ENCODE results near the gene SRSF10.

The SRSF10 gene

DNA sequence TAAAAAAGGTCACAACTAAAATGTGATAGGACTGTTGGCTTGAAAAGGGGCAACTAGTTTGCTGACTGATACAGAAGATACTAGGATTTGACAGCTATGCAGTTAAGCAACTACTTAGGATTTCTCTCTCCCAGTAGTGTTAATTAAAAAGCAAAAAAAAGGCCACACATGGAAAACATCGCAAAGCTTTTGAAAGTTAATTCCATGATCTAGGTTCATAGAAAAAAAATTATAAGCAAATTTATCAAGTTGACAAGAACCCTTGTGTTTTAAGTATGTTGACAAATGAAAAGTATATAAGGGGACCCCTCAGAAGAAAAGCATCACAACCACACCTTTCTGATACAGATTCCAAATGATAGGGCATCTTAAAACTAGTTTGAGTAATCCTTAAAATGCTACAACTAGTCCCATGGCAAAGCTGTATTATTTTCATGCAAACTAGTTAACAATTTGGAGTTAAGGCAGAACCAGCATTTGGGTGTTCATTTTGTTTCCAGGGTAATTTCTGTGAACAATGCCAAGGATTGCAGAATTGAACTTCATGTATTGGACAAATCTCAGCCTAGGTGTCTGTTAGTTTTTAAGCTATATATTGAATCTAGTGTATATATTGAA, 16.4 kb downstream of the SRSF10 start:
- CTCF ChIA-PET: interaction anchor here (0.6 to 2.2 kb wide), 4 partner anchors 10 to 64 kb away, joined by 3 to 7 read pairs (median 4); no protein-coding TSS in a partner anchor

DNA sequence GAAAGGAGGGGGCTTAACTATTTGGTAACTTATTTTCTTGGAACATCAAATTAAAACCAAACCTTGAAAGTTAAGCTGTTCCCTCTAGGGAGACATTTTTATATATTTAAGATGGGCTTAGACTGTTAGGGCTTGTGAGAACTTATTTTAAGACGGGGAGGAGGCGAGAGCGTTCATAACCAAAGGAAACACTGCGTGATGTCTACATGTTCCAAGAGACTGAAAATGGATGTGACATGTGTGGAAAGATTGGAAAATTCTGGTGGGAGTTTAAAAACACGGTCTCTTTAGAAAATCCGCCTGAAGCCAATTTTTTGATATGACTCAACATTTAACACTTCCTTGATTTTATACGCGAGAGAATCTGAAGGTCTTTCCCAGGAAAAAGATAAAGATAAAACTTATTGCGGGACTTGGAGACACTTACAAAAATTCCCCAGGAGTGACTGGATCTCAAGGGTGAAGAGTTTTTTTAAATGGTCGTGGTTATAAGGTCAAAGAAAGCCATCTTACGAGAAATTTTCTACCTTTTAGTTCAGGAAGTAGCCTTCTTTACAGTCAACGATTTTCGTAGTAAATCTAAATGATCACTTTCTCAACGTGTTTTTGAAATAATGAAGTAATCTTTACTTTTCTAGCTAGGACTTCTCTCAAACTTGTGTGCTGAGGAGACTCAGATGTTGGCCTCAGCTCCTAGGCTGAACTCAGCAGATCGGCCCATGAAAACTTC, 19.7 kb downstream of the SRSF10 start:
- POLR2A ChIA-PET: interaction anchor here (1.3 to 3.2 kb wide), 9 partner anchors 9 to 100 kb away, joined by 3 to 24 read pairs (median 6); partner anchors contain the start of gene SRSF10
- peak; percentile 7; the same call in 1 of the 2 replicates for TF ChIP-seq IKZF3 (tag by site-specific recombination; IDR thresholded peaks at IDR 0.05)
- TF ChIP-seq, protein P1, sequence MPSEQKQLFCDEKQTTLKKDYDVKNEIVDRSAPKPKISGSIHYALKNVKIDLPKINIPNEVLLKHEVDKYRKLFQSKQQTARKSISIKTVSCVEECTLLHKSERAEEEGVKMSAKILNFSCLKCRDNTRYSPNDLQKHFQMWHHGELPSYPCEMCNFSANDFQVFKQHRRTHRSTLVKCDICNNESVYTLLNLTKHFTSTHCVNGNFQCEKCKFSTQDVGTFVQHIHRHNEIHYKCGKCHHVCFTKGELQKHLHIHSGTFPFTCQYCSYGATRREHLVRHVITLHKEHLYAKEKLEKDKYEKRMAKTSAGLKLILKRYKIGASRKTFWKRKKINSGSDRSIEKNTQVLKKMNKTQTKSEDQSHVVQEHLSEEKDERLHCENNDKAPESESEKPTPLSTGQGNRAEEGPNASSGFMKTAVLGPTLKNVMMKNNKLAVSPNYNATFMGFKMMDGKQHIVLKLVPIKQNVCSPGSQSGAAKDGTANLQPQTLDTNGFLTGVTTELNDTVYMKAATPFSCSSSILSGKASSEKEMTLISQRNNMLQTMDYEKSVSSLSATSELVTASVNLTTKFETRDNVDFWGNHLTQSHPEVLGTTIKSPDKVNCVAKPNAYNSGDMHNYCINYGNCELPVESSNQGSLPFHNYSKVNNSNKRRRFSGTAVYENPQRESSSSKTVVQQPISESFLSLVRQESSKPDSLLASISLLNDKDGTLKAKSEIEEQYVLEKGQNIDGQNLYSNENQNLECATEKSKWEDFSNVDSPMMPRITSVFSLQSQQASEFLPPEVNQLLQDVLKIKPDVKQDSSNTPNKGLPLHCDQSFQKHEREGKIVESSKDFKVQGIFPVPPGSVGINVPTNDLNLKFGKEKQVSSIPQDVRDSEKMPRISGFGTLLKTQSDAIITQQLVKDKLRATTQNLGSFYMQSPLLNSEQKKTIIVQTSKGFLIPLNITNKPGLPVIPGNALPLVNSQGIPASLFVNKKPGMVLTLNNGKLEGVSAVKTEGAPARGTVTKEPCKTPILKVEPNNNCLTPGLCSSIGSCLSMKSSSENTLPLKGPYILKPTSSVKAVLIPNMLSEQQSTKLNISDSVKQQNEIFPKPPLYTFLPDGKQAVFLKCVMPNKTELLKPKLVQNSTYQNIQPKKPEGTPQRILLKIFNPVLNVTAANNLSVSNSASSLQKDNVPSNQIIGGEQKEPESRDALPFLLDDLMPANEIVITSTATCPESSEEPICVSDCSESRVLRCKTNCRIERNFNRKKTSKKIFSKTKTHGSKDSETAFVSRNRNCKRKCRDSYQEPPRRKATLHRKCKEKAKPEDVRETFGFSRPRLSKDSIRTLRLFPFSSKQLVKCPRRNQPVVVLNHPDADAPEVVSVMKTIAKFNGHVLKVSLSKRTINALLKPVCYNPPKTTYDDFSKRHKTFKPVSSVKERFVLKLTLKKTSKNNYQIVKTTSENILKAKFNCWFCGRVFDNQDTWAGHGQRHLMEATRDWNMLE (tag by site-specific recombination; conservative IDR thresholded peaks at IDR 0.05; ENCODE audit: low read depth): no peak
- TF ChIP-seq MYNN (tag by site-specific recombination; IDR thresholded peaks at IDR 0.05; ENCODE audit: borderline replicate concordance): no peak
- no peak for TF ChIP-seq ZBTB1 (tag by site-specific recombination; IDR thresholded peaks at IDR 0.05)
- peak; percentile 4; the same call in 1 of the 2 replicates for TF ChIP-seq ZNF335 (tag by site-specific recombination; conservative IDR thresholded peaks at IDR 0.05)
- 0 out of 2 replicates have a peak, but pooled peaks have one; percentile 5 for TF ChIP-seq ZNF292 (tag by site-specific recombination; IDR thresholded peaks at IDR 0.05; ENCODE audit: borderline replicate concordance, low read depth)
- TF ChIP-seq ZNF792 (tag by site-specific recombination; IDR thresholded peaks at IDR 0.05): no peak
- TF ChIP-seq ZNF777 (tag by site-specific recombination; IDR thresholded peaks at IDR 0.05; ENCODE audit: borderline replicate concordance): no peak
- TF ChIP-seq PRDM1 (tag by site-specific recombination; IDR thresholded peaks at IDR 0.05): 0 out of 2 replicates have a peak, but pooled peaks have one; percentile 6
- TF ChIP-seq, protein P2, sequence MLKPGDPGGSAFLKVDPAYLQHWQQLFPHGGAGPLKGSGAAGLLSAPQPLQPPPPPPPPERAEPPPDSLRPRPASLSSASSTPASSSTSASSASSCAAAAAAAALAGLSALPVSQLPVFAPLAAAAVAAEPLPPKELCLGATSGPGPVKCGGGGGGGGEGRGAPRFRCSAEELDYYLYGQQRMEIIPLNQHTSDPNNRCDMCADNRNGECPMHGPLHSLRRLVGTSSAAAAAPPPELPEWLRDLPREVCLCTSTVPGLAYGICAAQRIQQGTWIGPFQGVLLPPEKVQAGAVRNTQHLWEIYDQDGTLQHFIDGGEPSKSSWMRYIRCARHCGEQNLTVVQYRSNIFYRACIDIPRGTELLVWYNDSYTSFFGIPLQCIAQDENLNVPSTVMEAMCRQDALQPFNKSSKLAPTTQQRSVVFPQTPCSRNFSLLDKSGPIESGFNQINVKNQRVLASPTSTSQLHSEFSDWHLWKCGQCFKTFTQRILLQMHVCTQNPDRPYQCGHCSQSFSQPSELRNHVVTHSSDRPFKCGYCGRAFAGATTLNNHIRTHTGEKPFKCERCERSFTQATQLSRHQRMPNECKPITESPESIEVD (tag by site-specific recombination; IDR thresholded peaks at IDR 0.05): peak; percentile 72
- peak overlapping the region; percentile 83 for H3K4me3 ChIP-seq (ENCODE audit: low read depth, low read length)
- peaks cover 6 to 43% of the 10 kb centered on the region in 2 experiments; a peak in 2 of 3 replicates for H3K36me3 ChIP-seq (ENCODE audit: control insufficient read depth in 2 of 2, insufficient read depth in 1 of 2, low read length in 2 of 2)
- no peaks in the 10 kb centered on the region for H3K4me1 ChIP-seq (ENCODE audit: control insufficient read depth, insufficient read depth, low read length)
- no peaks in the 10 kb centered on the region for H3K9me3 ChIP-seq (ENCODE audit: control insufficient read depth, insufficient read depth, low read depth, low read length)
- CTCF ChIA-PET: interaction anchor here (0.6 to 0.7 kb wide), 2 partner anchors 63 to 150 kb away, joined by 3 read pairs; no protein-coding TSS in a partner anchor
- peak overlapping the region; percentile 98 for H3K27ac ChIP-seq (ENCODE audit: extremely low read depth, low read depth, low read length)

More for the DNA sequence above, 16.4 kb downstream of the SRSF10 start:
- POLR2A ChIA-PET: interaction anchor here (0.6 to 1.7 kb wide), 6 partner anchors 17 to 452 kb away, joined by 3 to 9 read pairs (median 4); partner anchors contain the start of genes NIPAL3 and SRSF10
- Histone ChIP-seq H3K27ac (ENCODE audit: extremely low read depth, low read depth, low read length) (no peak overlapping the region), H3K4me1 (ENCODE audit: control insufficient read depth, insufficient read depth, low read length) (no peaks in the 10 kb centered on the region), H3K36me3 (ENCODE audit: control insufficient read depth in 2 of 2, insufficient read depth in 1 of 2, low read length in 2 of 2) (peaks cover 6 to 73% of the 10 kb centered on the region in 2 experiments; a peak in 2 of 3 replicates), H3K9me3 (ENCODE audit: control insufficient read depth, insufficient read depth, low read depth, low read length) (no peaks in the 10 kb centered on the region), H3K4me3 (ENCODE audit: low read depth, low read length) (no peak overlapping the region)
- TF ChIP-seq EGR2 (tag by site-specific recombination; IDR thresholded peaks at IDR 0.05; ENCODE audit: low read depth) (no peak), ZNF623 (tag by site-specific recombination; IDR thresholded peaks at IDR 0.05) (no peak), ZNF248 (tag by site-specific recombination; IDR thresholded peaks at IDR 0.05) (no peak), ZNF664 (tag by site-specific recombination; IDR thresholded peaks at IDR 0.05) (peak; percentile 54; the same call in 1 of the 2 replicates)
- TF ChIP-seq, protein P3, sequence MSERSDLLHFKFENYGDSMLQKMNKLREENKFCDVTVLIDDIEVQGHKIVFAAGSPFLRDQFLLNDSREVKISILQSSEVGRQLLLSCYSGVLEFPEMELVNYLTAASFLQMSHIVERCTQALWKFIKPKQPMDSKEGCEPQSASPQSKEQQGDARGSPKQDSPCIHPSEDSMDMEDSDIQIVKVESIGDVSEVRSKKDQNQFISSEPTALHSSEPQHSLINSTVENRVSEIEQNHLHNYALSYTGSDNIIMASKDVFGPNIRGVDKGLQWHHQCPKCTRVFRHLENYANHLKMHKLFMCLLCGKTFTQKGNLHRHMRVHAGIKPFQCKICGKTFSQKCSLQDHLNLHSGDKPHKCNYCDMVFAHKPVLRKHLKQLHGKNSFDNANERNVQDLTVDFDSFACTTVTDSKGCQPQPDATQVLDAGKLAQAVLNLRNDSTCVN (tag by site-specific recombination; optimal IDR thresholded peaks at IDR 0.05): no peak
